GM19372 (cell line): Measurements from ENCODE around the gene SLC9A3.

Experiments
- ATAC-seq: cut with Tn5 transposase; IDR thresholded peaks from one replicate; pipeline ENCODE4 v1.9.1; 2021; ENCODE audit warnings: mild to moderate bottlenecking, low read depth, moderate library complexity; ENCODE audit not compliant: unreplicated experiment

The SLC9A3 gene

DNA sequence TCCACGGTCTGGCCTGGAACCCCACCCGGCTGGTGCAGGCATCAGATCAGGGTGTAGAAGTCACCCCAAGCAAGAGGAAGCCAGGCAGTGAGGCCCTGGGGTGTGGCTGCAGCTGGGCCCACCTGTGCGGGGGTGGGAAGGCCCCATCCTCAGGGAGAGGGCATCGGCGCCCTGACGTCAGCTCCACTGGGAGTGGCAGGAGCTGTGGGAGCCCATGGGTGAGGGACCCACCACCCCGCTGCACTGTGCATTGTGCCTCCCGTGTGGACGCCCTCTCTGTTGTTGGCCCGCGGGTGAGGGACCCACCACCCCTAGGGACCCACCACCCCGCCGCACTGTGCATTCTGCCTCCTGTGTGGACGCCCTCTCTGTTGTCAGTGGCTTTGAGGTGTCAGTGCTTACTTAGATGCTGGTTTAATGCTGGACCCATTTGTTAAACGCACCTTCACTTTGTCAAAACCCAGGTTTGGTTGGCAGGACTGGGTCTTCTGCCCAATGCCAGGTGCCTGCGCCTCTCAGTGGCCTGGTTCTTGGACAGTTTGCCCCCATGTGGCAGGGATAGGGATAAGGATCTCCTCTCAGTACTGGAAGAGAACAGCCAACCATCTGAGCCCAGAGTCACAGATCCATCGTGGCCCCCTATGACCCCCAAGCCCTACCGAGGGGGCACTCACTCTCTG is 88.1 kb downstream of the SLC9A3 start:
- ATAC-seq: no peak

DNA sequence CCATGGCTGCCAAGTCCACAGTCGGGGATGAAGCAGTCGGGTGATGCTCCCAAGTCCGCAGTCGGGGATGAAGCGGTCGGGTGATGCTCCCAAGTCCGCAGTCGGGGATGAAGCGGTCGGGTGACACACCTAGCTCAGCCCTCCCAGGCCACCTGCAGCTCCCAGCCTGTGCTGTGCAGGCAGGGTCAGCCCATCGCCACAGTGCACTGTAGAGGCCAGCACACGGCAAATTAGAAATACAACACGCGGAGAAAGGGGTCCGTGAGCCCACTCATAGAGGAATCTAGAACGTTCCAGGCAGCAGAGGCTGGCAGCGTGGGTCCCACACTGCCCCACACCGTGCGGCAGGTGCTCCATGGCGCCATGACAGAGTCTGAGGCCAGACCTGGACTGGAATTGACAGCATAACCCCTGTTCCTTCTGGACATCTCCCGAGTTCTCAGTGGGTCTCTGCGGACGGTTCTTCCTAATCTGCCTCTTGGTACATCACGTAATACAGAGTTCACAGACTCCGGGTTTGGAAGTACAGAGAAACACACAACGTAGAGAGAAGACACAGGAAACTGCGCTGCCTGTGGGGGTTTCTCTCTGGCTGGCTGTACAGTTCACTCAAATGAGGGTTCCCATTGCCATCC is 89.0 kb downstream of the SLC9A3 start:
- ATAC-seq: no peak

DNA sequence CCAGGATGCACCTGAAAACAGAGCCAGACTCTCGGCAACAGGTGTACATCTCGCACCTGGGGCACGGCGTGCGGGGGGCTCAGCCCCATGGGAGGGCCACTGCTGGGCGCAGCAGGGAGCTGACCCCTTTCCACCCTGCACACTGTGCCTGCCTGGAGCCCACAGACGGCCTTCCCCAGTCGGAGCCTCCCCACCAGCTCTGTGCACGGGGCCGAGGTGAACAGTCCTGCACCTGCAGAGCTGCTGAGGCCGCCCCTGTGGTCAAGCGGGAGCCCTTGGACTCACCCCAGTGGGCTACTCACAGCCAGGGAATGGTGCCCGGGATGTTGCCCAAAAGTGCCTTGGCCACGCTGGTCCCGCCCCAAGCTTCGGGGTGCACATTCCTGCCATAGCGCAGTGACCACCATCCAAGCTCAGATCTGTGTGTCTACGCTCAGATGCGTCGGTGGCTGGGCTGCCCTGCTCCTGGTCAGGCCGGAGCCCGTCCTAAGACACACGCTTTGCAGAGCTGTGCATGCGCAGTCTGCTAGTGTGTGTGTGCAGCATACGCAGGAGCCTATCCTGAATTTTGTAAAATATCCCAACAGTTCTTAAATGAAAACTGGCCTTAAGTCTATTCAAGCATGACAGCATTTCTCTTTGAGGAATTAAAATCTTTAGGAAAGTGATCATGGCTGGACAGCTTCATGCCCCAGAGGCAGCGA is 89.7 kb downstream of the SLC9A3 start:
- no peak for ATAC-seq

DNA sequence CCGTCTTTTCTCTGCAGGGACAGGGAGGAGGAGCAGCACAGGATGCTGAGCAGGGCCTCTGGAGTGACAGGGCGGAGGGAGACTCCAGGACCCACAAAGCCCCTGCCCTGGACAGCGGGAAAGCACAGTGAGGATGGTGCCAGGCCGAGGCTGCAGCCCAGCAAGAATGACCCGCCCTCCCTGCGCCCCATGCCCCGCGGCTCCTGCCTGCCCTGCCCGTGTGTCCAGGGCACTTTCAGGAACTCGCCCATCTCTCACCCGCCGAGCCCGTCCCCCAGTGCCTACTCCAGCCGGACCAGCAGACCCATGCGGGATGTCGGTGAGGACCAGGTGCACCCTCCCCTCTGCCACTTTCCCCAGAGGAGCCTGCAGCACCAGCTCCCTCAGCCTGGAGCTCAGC is 90.4 kb downstream of the SLC9A3 start:
- no peak for ATAC-seq

DNA sequence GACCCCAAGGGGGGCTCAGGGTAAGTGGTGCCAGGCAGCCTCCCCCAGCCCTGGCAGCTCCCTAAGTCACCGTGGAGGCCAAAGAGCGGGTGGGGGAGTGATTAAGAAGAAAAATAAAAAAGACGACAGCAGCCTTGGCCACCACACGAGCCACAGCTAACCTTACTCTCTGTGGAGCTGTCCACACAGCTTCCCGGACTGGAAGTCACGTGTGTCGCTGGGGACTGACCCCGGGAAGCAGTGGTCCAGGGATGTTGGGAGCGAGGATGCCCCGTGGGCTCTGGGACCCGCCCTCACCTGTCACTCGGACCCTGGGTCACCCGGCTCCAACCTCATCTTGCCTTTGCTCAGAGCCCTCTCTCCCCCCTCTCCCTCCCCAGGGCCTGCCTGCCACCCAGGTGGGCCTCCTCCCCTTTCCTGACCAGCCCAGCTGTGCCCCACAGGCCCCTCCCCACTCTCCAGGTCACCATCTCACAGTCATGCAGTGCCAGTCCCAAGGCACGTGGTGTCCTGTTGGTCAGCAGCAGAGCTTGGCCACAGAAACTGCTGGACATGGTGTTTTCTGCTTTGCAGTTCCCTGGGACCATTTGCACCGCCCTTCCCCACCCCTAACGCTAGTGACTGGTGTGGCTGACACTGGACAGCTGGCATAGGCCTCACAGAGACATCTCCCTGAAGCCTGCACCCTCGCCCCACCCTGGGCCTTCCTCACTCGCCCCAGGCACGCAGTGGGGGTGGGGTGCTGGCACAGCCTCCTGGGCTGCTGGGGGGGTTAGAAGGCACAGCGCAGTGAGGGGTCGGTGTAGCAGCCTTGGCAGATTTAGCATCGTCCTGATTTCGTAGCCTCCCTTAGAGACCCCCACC is 91.1 kb downstream of the SLC9A3 start:
- ATAC-seq: no peak

DNA sequence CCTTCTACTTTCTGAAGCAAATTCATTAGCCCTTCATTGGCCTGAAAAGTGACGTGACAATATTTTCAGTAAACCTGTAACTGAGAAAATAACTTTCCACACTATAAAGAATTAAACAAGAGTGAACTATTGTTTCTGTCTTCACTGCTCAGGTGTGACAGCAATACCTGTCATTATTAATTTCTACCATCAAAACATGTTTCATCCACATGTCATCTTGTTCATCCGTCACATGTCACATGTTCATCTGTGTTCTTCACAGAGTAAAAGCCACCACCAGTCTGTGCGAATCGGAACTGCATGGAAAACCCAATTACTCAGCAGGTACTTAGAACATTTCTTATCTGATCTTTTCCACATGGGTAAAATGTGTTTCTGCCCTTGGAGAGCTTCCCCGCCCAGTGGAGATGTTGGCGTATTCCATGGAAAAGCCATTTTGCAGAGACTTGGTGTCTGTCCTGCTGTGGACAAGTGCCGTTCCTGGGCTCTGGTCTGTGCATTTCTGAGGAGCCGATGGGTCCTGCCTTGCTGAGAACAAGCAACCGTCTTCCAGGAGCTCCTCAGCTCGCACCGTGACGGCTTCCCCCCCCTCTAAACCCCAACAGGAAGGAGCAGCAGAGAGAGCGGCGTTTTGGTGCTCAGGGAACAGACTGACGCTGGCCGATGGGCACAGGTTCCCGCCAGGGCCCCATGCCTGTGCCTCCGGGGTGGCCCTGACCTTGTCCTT is 91.9 kb downstream of the SLC9A3 start:
- no peak for ATAC-seq

DNA sequence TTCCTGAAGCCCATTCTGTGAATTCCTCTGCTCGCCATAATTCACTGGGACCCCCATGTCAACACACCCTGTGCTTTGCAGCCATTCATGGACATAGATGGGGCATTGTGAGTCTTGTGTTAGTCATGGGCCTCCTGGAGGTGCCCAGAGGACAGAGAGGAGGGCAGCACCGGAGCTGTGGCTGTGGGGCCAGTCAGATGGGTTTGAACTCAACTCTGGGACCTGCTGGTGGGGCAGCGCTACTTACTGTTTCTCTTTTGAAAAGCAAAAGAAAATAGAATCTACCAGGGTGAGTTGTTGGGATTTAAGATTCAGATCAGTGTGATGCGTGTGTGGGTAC is 92.6 kb downstream of the SLC9A3 start:
- ATAC-seq: no peak

DNA sequence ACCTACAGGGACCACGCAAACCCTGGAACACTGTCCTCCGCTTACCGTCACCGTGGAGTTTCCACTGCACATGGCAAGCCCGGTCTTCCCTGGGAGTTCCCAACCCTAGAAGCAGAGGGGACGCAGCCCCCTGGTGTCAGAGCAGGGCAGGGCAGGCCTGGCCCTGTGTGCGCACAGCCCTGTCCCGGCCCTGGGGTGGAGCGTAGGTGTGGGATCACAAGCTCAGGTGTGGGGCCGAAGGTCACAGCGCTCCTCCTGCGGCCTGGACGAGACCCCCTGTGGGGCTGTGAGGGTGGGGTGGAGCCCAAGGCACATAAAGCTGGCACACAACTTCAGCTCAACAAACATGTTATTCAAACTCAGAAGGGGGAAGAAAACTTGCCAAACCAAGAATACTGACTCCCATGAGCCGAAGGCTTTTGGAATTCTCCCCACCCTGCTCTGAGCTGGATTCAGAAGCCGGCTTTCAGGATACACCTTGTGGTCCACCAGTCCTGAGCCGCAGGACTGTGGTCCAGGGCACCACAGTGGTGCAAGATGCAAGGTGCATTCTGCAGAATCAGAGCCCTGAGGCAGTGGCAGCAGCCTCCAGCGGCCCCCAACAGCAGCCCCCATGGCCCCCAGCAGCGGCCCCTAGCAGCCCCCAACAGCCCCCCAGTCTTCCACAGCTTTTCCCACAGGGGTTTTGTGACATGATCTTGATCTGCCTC is 93.1 kb downstream of the SLC9A3 start:
- peak; percentile 85 for ATAC-seq

DNA sequence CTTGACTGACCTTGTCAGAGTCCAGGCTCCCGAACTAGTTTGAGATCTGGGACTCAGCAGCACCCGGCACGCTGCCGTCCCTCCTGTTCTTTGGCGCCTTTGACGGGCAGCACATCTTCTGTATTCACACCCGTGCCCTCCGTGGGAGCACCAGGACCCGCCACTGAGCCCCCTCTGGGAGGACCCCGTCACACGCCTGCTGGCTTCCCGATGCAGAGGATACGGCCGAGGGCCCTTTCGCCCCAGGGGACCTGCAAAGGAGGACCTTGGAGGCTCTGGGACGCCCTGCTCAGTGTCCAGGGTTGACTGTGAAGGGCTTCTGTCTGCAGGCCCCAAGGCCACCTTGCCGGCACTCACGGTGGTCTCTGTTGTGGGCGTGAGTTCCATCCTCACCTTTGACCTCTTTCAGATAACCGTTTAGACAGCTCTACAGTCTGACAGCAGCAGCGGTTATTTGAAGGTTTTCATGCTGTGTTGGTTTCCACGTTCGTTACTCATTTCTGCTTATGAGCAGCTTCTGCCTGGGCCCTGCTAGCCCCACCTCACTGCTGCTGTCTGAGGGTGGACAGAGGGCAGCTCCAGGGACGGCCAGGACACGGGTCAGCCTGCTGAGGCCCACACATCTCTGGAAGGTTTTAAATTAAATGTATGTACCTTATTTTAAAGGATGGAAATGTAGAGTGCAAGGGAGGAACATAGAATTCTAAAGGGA is 93.9 kb downstream of the SLC9A3 start:
- ATAC-seq: peak; percentile 12

DNA sequence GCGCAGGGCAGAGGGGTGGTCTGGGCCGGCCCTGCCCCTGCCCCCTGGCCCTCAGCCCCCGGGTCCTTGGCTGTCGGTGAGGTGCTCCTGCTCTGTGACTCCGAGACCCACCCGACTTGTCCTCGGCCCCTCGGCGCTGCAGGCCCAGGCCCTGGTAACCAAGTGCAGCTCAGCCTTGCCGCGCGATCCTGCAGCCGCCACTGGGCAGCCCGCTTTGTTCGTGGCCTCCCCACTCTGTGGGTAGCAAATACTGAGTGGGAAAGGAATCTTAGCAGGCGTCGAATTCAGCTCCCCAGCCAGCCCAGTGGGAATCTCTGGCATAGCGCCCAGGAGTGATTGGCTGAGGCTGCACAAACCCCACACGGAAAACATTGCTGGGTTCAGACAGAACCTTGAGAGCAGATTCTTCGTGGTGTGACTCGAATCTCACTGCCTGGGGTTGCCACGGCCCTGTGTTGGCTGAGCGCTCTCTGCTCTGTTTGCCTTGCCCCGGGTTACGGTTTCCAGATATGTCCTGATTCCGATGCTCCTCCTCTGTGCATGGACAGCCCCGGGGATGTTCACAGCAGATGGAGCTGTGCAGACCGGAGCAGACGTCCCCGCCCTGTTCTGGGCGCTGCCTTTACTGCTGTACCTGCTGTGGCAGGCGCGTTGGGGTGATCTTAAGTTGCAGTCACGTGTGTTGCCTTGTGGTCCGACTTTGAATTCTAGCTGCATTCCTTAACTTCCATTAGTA is 94.6 kb downstream of the SLC9A3 start:
- no peak for ATAC-seq

DNA sequence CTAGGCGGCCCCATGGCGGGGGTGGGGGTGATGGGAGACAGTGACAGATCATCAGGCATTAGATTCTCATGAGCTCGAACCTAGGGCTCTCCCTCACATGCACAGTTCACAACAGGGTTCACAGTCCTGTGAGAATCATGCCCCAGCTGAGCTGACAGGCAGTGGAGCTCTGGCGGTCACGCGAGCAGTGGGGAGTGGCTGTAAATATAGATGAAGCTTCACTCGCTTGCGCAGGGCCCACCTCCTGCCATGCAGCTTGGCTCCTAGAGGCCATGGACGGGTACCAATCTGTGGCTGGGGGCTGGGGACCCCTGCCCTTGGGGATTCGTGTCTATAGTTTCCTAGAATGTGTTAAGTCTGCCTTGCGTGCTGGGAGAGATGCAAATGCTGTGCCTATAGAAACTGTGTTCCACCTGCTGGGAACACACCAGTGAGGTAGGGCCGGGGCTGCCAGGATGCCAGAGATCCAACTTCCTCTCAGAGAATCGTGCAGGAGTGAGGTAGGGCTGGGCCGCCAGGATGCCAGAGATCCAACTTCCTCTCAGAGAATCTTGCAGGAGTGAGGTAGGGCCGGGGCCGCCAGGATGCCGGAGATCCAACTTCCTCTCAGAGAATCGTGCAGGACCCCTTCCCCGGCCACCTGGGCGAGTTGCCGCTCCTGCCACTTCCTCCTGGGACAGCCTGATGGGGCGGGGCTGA is 95.3 kb downstream of the SLC9A3 start:
- no peak for ATAC-seq

DNA sequence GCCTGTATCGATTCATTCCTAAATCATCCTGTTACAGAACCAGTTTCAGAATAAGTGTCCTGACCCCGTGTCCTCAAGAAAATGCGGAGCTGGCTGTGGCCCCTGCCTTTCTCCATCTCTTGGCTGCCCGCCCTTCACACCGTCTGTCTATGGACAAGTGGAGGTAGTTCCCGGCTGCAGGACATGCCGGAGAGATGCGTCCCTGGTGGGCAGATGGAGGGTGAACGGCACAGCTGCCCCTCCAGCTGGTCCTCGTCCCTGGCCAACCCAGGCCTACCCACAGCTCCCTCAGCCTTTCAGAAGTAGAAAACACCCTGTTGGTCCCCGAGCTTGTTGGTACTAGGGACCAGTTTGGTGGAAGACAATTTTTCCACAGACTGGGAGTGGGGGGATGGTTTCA is 96.0 kb downstream of the SLC9A3 start:
- ATAC-seq: no peak

DNA sequence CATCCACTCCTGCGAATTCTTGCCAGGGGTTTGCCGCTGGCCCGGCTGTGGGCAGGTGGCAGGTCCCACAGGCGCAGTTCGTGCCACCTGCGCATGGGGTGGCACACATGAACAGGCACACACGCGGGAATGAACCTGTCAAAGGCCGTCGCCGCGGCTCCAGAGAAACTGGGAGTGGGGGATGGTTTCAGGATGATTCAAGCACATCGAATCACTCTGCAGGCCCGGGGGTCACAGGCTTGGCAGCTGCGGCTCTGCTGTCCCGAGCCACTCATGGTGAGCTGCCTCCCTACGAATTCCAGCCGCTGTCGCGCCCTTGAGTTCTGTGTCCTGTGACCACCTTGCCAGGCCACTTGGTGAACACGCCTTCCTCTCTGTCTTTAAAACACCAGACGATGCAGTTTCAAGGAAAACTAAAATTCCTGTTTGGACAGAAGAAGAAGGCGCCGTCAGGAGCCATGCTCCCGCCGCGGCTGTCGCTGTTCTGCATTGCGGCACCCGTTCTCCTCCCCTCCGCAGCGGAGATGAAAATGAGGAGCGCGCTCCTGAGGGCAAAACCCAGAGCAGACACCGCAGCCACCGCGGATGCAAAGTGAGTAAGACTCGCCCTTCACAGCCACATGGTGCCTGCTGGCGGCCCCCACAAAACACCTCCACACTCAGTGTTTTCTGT is 96.7 kb downstream of the SLC9A3 start:
- no peak for ATAC-seq

DNA sequence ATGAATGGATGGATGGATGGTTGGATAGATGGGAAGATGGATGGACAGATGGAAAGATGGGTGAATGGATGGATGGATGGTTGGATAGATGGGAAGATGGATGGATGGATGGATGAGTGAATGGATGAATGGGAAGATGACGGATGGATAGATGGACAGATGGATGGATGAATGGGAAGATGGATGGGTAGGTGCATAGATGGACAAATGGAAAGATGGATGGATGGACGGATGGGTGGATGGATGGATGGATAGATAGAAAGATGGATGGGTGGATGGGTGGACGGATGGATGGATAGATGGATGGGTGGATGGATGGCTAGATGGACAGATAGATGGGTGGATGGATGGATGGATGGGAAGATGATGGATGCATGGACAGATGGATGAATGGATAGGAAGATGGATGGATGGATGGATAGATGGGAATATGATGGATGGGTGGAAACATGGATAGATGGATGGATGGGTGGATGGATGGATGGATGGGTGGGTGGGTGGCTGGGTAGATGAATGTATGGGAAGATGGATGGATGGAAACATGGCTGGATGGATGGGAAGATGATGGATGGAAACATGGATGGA is 97.8 kb downstream of the SLC9A3 start:
- no peak for ATAC-seq

DNA sequence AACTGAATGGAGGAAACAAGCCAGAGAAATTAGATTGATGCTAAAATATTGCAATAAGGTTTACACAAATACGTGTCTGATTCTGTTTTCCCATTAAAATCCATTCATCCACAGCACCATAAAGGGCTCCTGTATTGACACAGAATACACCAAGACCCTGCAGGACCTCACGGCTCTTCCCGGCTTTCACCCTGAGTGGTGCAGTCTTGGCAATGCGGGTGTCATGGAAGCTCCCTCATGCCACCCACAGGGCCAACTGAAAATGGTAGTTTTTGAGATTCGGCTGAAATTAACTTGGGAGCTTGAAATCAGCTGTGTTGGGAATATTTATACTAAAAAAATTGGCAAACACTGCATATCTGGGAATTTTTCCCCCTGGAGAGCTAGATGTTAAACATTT is 98.5 kb downstream of the SLC9A3 start:
- ATAC-seq: no peak

DNA sequence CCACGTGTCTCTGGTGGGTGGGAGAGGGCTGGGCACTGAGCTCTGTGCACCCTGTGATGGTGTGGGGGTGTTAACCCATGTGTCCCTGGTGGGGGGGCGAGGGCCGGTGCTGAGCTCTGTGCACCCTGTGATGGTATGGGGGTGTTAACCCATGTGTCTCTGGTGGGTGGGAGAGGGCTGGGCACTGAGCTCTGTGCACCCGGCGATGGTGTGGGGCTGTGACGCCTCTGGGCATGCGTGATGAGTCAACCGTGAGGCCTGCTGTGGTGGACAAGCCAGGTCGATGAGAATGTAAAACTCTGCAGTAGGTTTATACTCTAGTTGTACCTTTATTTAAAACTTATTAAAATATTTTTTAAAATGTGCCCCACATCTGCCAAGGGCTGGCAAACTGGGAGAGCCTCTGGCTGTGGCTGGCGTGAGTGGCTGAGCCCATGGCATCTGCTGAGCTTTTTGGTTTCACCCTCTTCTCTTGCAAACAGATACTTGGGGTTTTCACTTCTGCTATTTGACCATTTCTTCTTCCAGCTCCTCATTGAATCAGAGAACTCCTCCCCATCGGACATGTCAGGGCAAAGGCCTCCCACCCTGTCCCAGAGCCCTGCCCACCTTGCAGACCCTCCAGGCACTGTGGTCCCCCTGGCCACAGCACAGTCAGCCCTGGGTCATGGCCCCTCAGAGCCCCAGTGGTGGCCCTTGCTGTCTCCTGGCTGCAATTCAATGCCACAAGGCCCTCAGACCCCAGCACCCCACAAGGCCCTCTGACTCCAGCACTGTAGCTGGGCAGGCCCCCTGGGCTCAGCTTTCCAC is 99.7 kb downstream of the SLC9A3 start:
- peak; percentile 86 for ATAC-seq
